HepG2 (cell line): ENCODE results near the gene STYX. TPM values are rescaled to one million over a fixed set of nuclear protein-coding genes. Genes with fewer than 3 reads are reported as not detected.

Experiments
- ARID4A ChIP-seq: sonication (generic); formaldehyde crosslinking; IDR thresholded peaks from 2 replicates; pipeline ENCODE4 v1.5.0; 2020; ENCODE audit warnings: mild to moderate bottlenecking, missing genetic modification reagents, borderline replicate concordance
- ARNT2 ChIP-seq: sonication (generic); formaldehyde crosslinking; IDR thresholded peaks from 2 replicates; pipeline ENCODE4 v1.8.0; 2022; ENCODE audit warnings: mild to moderate bottlenecking, low read depth, missing genetic modification reagents, moderate library complexity
- FOXA1 ChIP-seq, 2 experiments: fragments of 450-650 bp in 1 of 2; sonication (generic) in 1 of 2; formaldehyde crosslinking in 1 of 2; IDR thresholded peaks; 2 replicates each; pipeline versions ENCODE4 v1.4.0 to v1.6.1; 2016 to 2020; ENCODE audit warnings: missing genetic modification reagents in 1 of 2
- HDAC1 ChIP-seq: sonication (generic); formaldehyde crosslinking; IDR thresholded peaks from 2 replicates; pipeline ENCODE4 v1.5.1; 2020; ENCODE audit warnings: mild to moderate bottlenecking, missing genetic modification reagents
- HES4 ChIP-seq: sonication (generic); formaldehyde crosslinking; IDR thresholded peaks from 2 replicates; pipeline ENCODE4 v1.9.0; 2021; ENCODE audit warnings: mild to moderate bottlenecking, missing genetic modification reagents, borderline replicate concordance
- HINFP ChIP-seq: sonication (generic); formaldehyde crosslinking; IDR thresholded peaks from 2 replicates; pipeline ENCODE4 v1.4.0; 2020; ENCODE audit warnings: low read depth, mild to moderate bottlenecking, missing genetic modification reagents
- KLF6 ChIP-seq: IDR thresholded peaks from 2 replicates; pipeline ENCODE4 v1.8.0; 2016; ENCODE audit warnings: missing biosample characterization, missing genetic modification reagents
- PHF21A ChIP-seq: sonication (generic); formaldehyde crosslinking; IDR thresholded peaks from 2 replicates; pipeline ENCODE4 v1.5.0; 2020; ENCODE audit warnings: mild to moderate bottlenecking, missing genetic modification reagents
- PHF8 ChIP-seq: sonication (generic); formaldehyde crosslinking; IDR thresholded peaks from 2 replicates; pipeline ENCODE4 v1.5.0; 2020; ENCODE audit warnings: missing genetic modification reagents
- SAFB2 ChIP-seq: sonication (generic); formaldehyde crosslinking; IDR thresholded peaks from 2 replicates; pipeline ENCODE4 v1.5.1; 2020; ENCODE audit warnings: missing genetic modification reagents, low read depth, mild to moderate bottlenecking, borderline replicate concordance
- SRY ChIP-seq: sonication (generic); formaldehyde crosslinking; IDR thresholded peaks from 2 replicates; pipeline ENCODE4 v1.8.0; 2022; ENCODE audit warnings: mild to moderate bottlenecking, missing genetic modification reagents
- ZFP37 ChIP-seq: sonication (generic); formaldehyde crosslinking; IDR thresholded peaks from 2 replicates; pipeline ENCODE4 v1.4.0; 2020; ENCODE audit warnings: missing genetic modification reagents, borderline replicate concordance
- ZFP90 ChIP-seq: sonication (generic); formaldehyde crosslinking; IDR thresholded peaks from 2 replicates; pipeline ENCODE4 v1.8.0; 2022; ENCODE audit warnings: missing genetic modification reagents, mild to moderate bottlenecking, inconsistent platforms, borderline replicate concordance
- ZMYM3 ChIP-seq: sonication (generic); formaldehyde crosslinking; IDR thresholded peaks from 2 replicates; pipeline ENCODE4 v1.5.1; 2020; ENCODE audit warnings: mild to moderate bottlenecking, missing genetic modification reagents
- ZNF292 ChIP-seq: sonication (generic); formaldehyde crosslinking; IDR thresholded peaks from 2 replicates; pipeline ENCODE4 v1.8.1; 2022; ENCODE audit warnings: mild to moderate bottlenecking, low read depth, missing genetic modification reagents, borderline replicate concordance
- ZNF546 ChIP-seq: sonication (generic); formaldehyde crosslinking; conservative IDR thresholded peaks from 2 replicates; pipeline ENCODE4 v1.8.1; 2023; ENCODE audit warnings: mild to moderate bottlenecking, missing genetic modification reagents
- ZNF605 ChIP-seq: sonication (generic); formaldehyde crosslinking; IDR thresholded peaks from 2 replicates; pipeline ENCODE4 v1.8.0; 2022; ENCODE audit warnings: mild to moderate bottlenecking, missing genetic modification reagents
- ZNF737 ChIP-seq: sonication (generic); formaldehyde crosslinking; IDR thresholded peaks from 2 replicates; pipeline ENCODE4 v1.5.0; 2020; ENCODE audit warnings: missing genetic modification reagents, mild to moderate bottlenecking, borderline replicate concordance
- ZNF782 ChIP-seq: sonication (generic); formaldehyde crosslinking; IDR thresholded peaks from 2 replicates; pipeline ENCODE4 v1.4.0; 2020; ENCODE audit warnings: missing genetic modification reagents, mild to moderate bottlenecking, borderline replicate concordance
- ZNF788 ChIP-seq: sonication (generic); formaldehyde crosslinking; IDR thresholded peaks from 2 replicates; pipeline ENCODE4 v1.5.0; 2020; ENCODE audit warnings: mild to moderate bottlenecking, missing genetic modification reagents, borderline replicate concordance
- ZNF800 ChIP-seq: sonication (generic); formaldehyde crosslinking; IDR thresholded peaks from 2 replicates; pipeline ENCODE4 v1.4.0; 2020; ENCODE audit warnings: missing genetic modification reagents
- polyA plus RNA-seq, 8 experiments: library from polyadenylated mRNA; depleted of rRNA in 3 of 8; stranded (reverse) in 7 of 8; unstranded in 1 of 8; fragments of >200 nt; fragmentation: Illumina TruSeq in 4 of 8; extraction: Trizol in 4 of 8; gene quantifications; 2 replicates each; pipeline versions ENCODE4 v1.2.1 to v1.2.3, GENCODE V29; 2011 to 2016; ENCODE audit warnings: low read depth in 4 of 8, missing spikeins in 1 of 8, mixed read lengths in 1 of 8; ENCODE audit not compliant: insufficient read depth in 1 of 8
- total RNA-seq, 5 experiments: library from RNA; depleted of rRNA; stranded (reverse); fragments of >200 nt; fragmentation: Illumina TruSeq; extraction: Trizol; gene quantifications; 2 replicates each; pipeline ENCODE4 v1.2.3, GENCODE V29; 2016; ENCODE audit warnings: low read depth in 1 of 5

The STYX gene
- total and polyA plus RNA-seq, 2 of the 13 experiments (the other 11 are each of a cell fraction or from before 2014, with no cell fraction given) = 6.6 to 10.9 TPM

GRCh38 chr14:52694761-52695480 lies 35.0 kb upstream of the STYX start (continued):
- 0 out of 2 replicates have a peak, but pooled peaks have one; percentile 35 for TF ChIP-seq ZNF800 (CRISPR knock-in tag)
- peak; percentile 81 for TF ChIP-seq PHF8 (CRISPR knock-in tag)
- 0 out of 2 replicates have a peak, but pooled peaks have one; percentile 22 for TF ChIP-seq ZNF605 (CRISPR knock-in tag)
- 0 out of 2 replicates have a peak, but pooled peaks have one; percentile 16 for TF ChIP-seq ZFP37
- peak; percentile 54; the same call in 1 of the 2 replicates for TF ChIP-seq HES4 (CRISPR knock-in tag)
- TF ChIP-seq ARID4A (CRISPR knock-in tag) = peak; percentile 82
- 0 out of 2 replicates have a peak, but pooled peaks have one; percentile 12 for TF ChIP-seq ZFP90 (CRISPR knock-in tag)
- TF ChIP-seq ZNF546 (CRISPR knock-in tag) = no peak; the same call in 1 of the 2 replicates
- TF ChIP-seq ZNF737 = peak; percentile 72
- peak; percentile 77; the same call in 1 of the 2 replicates for TF ChIP-seq ZNF782 (CRISPR knock-in tag)
- 0 out of 2 replicates have a peak, but pooled peaks have one; percentile 13 for TF ChIP-seq HINFP
- TF ChIP-seq ZNF788 (CRISPR knock-in tag) = peak; percentile 57; the same call in 1 of the 2 replicates
- TF ChIP-seq FOXA1 (IDR thresholded peaks at IDR 0.05) = no peak
- peak; percentile 28; the same call in 1 of the 2 replicates for TF ChIP-seq FOXA1 (CRISPR knock-in tag; IDR thresholded peaks at IDR 0.05)
- peak; percentile 34; the same call in 1 of the 2 replicates for TF ChIP-seq ZMYM3
- TF ChIP-seq SAFB2 (CRISPR knock-in tag) = peak; percentile 39; the same call in 1 of the 2 replicates
- TF ChIP-seq ARNT2 = 0 out of 2 replicates have a peak, but pooled peaks have one; percentile 74
- peak; percentile 81; the same call in 1 of the 2 replicates for TF ChIP-seq SRY (CRISPR knock-in tag)
- TF ChIP-seq PHF21A (CRISPR knock-in tag) = no peak
- TF ChIP-seq KLF6 (CRISPR knock-in tag) = 0 out of 2 replicates have a peak, but pooled peaks have one; percentile 32
- TF ChIP-seq ZNF292 (CRISPR knock-in tag) = peak; percentile 68; the same call in 1 of the 2 replicates
- TF ChIP-seq HDAC1 (CRISPR knock-in tag) = peak; percentile 57
